IPS-18a (cell line): Measurements from ENCODE around the gene OR10J1.

ENCODE experiments used
- H3K27ac ChIP-seq: one replicate; pipeline ENCODE4 v1.5.1; 2013; ENCODE audit warnings: low read length
- H3K27me3 ChIP-seq: one replicate; pipeline ENCODE4 v1.6.1; 2013; ENCODE audit warnings: mild to moderate bottlenecking, low read length; ENCODE audit not compliant: control insufficient read depth, insufficient read depth
- H3K36me3 ChIP-seq: one replicate; pipeline ENCODE4 v1.6.1; 2013; ENCODE audit warnings: low read depth, low read length; ENCODE audit not compliant: control insufficient read depth
- H3K4me1 ChIP-seq: one replicate; pipeline ENCODE4 v1.6.1; 2013; ENCODE audit warnings: low read depth, low read length; ENCODE audit not compliant: control insufficient read depth
- H3K4me3 ChIP-seq: one replicate; pipeline ENCODE4 v1.5.1; 2013; ENCODE audit warnings: low read length
- H3K9ac ChIP-seq: one replicate; pipeline ENCODE4 v1.6.1; 2013; ENCODE audit warnings: mild to moderate bottlenecking, low read length, moderate library complexity
- H3K9me3 ChIP-seq: one replicate; pipeline ENCODE4 v1.6.1; 2013; ENCODE audit warnings: low read depth, low read length; ENCODE audit not compliant: control insufficient read depth

The OR10J1 gene, protein sequence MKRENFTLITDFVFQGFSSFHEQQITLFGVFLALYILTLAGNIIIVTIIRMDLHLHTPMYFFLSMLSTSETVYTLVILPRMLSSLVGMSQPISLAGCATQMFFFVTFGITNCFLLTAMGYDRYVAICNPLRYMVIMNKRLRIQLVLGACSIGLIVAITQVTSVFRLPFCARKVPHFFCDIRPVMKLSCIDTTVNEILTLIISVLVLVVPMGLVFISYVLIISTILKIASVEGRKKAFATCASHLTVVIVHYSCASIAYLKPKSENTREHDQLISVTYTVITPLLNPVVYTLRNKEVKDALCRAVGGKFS

DNA sequence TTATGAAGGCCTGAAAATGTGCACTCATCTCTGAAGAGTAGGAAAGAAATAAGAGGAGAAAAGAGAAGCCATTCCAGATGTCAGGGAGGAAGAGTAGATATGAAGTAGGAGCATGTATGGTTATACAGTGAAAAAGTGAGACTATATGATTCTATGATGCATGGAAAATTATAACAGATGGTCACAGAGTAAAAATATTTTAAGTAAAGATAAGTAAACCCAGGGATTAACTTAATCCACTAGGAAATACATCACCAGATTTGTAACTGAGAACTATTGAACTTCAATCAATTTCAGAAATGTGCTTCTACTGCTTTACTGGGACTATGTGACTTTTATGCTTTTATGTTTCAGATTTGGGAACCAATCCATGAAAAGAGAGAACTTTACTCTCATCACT lies at the start of gene OR10J1:
OR10J1 (plus strand) TSS at position 301 of the 400 bp plus-strand sequence; CDS start at position 371, 70 bp downstream.
- H3K9ac ChIP-seq, result no peak within 1 kb of the TSS
- H3K27me3 ChIP-seq, result no peaks in the 10 kb centered on the region
- no peaks in the 10 kb centered on the region for H3K9me3 ChIP-seq
- H3K27ac ChIP-seq, result no peak within 1 kb of the TSS
- H3K4me1 ChIP-seq, result no peaks in the 10 kb centered on the region
- no peak within 1 kb of the TSS for H3K4me3 ChIP-seq
- H3K36me3 ChIP-seq, result no peaks in the 10 kb centered on the region

- Histone ChIP-seq H3K9ac (no peak overlapping the region), H3K27ac (no peak overlapping the region), H3K27me3 (no peaks in the 10 kb centered on the region), H3K36me3 (no peaks in the 10 kb centered on the region), H3K4me1 (peaks cover 3% of the 10 kb centered on the region), H3K4me3 (no peak overlapping the region), H3K9me3 (no peaks in the 10 kb centered on the region)
Measured at GRCh38 chr1:159406821-159407220, 32.7 kb upstream of the OR10J1 start.

- Histone ChIP-seq H3K27me3 (no peaks in the 10 kb centered on the region), H3K9me3 (no peaks in the 10 kb centered on the region), H3K4me3 (no peak overlapping the region), H3K4me1 (peaks cover 3% of the 10 kb centered on the region), H3K9ac (no peak overlapping the region), H3K27ac (no peak overlapping the region), H3K36me3 (no peaks in the 10 kb centered on the region)
Measured at GRCh38 chr1:159408862-159409400, 30.6 kb upstream of the OR10J1 start.

GRCh38 chr1:159421821-159422220 lies 17.7 kb upstream of the OR10J1 start:
- no peaks in the 10 kb centered on the region for H3K4me1 ChIP-seq
- no peak overlapping the region for H3K27ac ChIP-seq
- peaks cover 16% of the 10 kb centered on the region for H3K9me3 ChIP-seq
- no peak overlapping the region for H3K9ac ChIP-seq
- H3K4me3 ChIP-seq, result no peak overlapping the region
- no peaks in the 10 kb centered on the region for H3K36me3 ChIP-seq
- no peaks in the 10 kb centered on the region for H3K27me3 ChIP-seq

DNA sequence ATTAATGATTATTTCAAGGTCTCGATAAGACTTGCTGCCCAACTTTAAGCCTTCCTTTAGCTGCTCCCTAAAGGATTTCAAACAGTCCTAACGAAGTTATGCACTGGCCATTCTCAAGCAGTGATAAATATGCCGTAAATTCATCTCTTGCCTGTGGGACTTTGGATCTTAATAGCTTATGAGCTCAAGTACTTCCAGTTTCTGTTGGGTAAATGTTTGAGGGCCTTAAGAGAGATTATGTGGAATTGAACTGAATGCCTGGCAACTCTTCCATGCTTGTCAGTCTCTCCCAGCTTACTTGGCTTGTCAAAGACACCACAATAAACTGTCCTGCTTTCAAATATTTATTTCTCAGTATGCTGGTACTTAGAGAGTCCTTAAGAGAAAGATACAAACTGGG lies 11.0 kb upstream of the OR10J1 start:
- no peaks in the 10 kb centered on the region for H3K36me3 ChIP-seq
- H3K4me3 ChIP-seq, result no peak overlapping the region
- H3K27me3 ChIP-seq, result no peaks in the 10 kb centered on the region
- H3K27ac ChIP-seq, result no peak overlapping the region
- H3K4me1 ChIP-seq, result no peaks in the 10 kb centered on the region
- H3K9me3 ChIP-seq, result no peaks in the 10 kb centered on the region
- H3K9ac ChIP-seq, result no peak overlapping the region

- Histone ChIP-seq H3K36me3 (no peaks in the 10 kb centered on the region), H3K27ac (no peak overlapping the region), H3K27me3 (no peaks in the 10 kb centered on the region), H3K4me1 (no peaks in the 10 kb centered on the region), H3K4me3 (no peak overlapping the region), H3K9ac (no peak overlapping the region), H3K9me3 (no peaks in the 10 kb centered on the region)
Measured at GRCh38 chr1:159429074-159429861, 10.3 kb upstream of the OR10J1 start.

DNA sequence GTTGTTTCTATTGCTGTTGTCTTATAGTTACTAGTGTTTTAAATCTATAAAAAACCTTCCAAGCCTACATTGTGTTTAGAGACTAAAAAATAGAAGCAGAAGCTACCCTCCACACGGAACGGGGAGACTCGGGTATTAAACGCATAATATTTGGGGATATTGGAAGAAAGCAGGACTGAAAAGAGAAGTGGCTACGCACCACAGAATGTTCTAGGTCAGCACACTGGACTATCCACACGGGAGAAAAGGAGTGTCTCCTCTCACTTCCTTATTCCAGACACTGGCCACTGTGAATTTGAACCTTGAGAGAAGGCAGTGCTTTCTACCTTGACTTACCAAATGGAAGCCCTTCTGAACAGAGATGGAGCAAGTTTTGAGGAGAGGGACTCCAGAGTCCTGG lies 8.5 kb upstream of the OR10J1 start:
- H3K9me3 ChIP-seq, result no peaks in the 10 kb centered on the region
- no peak overlapping the region for H3K9ac ChIP-seq
- H3K4me3 ChIP-seq, result no peak overlapping the region
- no peak overlapping the region for H3K27ac ChIP-seq
- H3K36me3 ChIP-seq, result no peaks in the 10 kb centered on the region
- H3K27me3 ChIP-seq, result no peaks in the 10 kb centered on the region
- no peaks in the 10 kb centered on the region for H3K4me1 ChIP-seq

- Histone ChIP-seq H3K9ac (no peak within 1 kb of the TSS), H3K4me3 (no peak within 1 kb of the TSS), H3K36me3 (no peaks in the 10 kb centered on the region), H3K9me3 (no peaks in the 10 kb centered on the region), H3K27ac (no peak within 1 kb of the TSS), H3K27me3 (no peaks in the 10 kb centered on the region), H3K4me1 (no peaks in the 10 kb centered on the region)
Measured at GRCh38 chr1:159431904-159432303, 7.6 kb upstream of the OR10J1 start, which contains the start of gene OR10J4. OR10J4 (plus strand) TSS chr1:159432204.

DNA sequence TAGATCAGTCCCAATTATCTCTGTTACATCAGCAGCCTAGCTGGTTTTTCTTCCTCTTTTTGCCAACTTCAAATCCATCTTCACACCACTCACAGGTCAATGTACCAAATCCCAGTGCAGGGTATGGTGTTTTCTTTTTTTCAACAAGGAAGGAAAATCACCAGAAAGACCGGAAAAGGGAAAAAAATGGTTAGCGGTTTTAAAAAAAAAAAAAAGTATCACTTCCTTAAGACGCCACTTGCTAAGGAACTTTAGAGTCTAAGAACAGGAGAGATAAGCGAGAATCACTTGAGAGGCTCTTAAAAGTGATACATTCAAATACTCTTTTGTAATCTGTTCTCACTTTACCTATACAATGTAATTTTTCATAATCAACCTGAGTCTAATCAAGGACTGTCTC lies 3.1 kb upstream of the OR10J1 start:
- no peaks in the 10 kb centered on the region for H3K27me3 ChIP-seq
- no peak overlapping the region for H3K4me3 ChIP-seq
- no peaks in the 10 kb centered on the region for H3K36me3 ChIP-seq
- no peaks in the 10 kb centered on the region for H3K9me3 ChIP-seq
- no peak overlapping the region for H3K9ac ChIP-seq
- H3K4me1 ChIP-seq, result no peaks in the 10 kb centered on the region
- no peak overlapping the region for H3K27ac ChIP-seq

DNA sequence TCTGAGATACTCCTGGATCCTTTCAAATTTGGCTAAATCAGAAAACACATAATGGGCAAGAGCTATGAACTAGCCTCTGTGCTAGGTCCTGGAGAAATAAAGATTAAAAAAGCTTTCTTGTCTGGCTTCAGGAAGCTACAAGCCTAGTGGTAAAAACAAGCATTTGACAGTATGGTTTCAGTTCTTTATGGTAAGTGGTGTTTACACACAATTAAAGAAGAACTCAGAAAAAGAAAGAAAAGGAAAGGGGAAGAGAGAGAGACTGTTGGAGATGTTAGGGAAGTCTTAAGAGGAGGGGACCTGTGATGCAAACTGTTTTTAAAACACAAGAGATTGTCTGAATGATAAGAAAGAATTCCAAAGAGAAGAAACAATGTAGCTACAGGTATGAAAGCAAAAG lies 1.8 kb downstream of the OR10J1 start:
- Histone ChIP-seq H3K9me3 (no peaks in the 10 kb centered on the region), H3K27ac (no peak overlapping the region), H3K4me3 (no peak overlapping the region), H3K27me3 (no peaks in the 10 kb centered on the region), H3K4me1 (no peaks in the 10 kb centered on the region), H3K36me3 (no peaks in the 10 kb centered on the region), H3K9ac (no peak overlapping the region)

DNA sequence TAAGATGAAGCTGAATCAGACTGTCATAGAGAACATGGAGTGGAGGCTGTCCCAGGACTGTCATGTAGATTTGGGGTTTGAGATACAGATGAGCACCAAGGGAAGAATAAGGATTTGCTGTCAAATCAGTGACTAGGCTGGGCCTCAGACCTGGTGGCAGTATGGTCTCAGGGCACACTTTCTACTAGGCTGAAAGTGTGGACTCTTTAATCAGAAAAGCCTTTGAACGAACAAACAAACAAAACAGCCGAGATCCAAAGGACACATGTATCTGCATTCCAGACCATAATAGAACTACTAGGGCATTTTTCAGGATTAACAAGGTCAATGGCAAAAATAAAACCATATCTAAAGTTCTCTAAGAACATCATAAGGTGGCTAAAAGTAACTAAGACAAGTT lies 2.9 kb downstream of the OR10J1 start:
- Histone ChIP-seq H3K4me1 (no peaks in the 10 kb centered on the region), H3K36me3 (no peaks in the 10 kb centered on the region), H3K27ac (no peak overlapping the region), H3K27me3 (no peaks in the 10 kb centered on the region), H3K4me3 (no peak overlapping the region), H3K9ac (no peak overlapping the region), H3K9me3 (peaks cover 3% of the 10 kb centered on the region)
